Bronchial epithelial cell (primary cell): ENCODE data around the gene PDZD8. TPM values are rescaled to one million over a fixed set of nuclear protein-coding genes. Genes with fewer than 3 reads are reported as not detected.
"Not testable (repeated sequence)": the region's sequence is repeated elsewhere in the genome, so short reads cannot be mapped to it uniquely, and the experiment has no call there.

Experiments used
- DNase-seq: peaks from one replicate; pipeline ENCODE4 v3.0.0-alpha.2; 2010; ENCODE audit warnings: low read depth
- FAIRE-seq: peaks from 2 replicates; lab custom pipeline; 2011; peaks lifted over from hg19 to GRCh38; lab: Jason Lieb, UNC
- H3K27me3 ChIP-seq: 2 replicates; pipeline ENCODE4 v1.5.1; 2011; ENCODE audit warnings: low read length; ENCODE audit not compliant: control insufficient read depth, insufficient read depth
- H3K36me3 ChIP-seq: 2 replicates; pipeline ENCODE4 v1.5.1; 2011; ENCODE audit warnings: low read length; ENCODE audit not compliant: control insufficient read depth, insufficient read depth
- H3K4me3 ChIP-seq: 2 replicates; pipeline ENCODE4 v1.5.1; 2011; ENCODE audit warnings: mild to moderate bottlenecking, low read depth, low read length, control low read depth
- total RNA-seq: library from RNA; depleted of rRNA; stranded (reverse); fragments of >200 nt; gene quantifications from 2 replicates; pipeline ENCODE4 v1.2.1, GENCODE V29; 2014
- TF ChIP-seq, protein P1 (sequence below): IDR thresholded peaks from 2 replicates; pipeline ENCODE4 v1.5.1; 2011; ENCODE audit warnings: mild to moderate bottlenecking, moderate library complexity, low read length, control low read depth, inconsistent platforms; ENCODE audit not compliant: insufficient read depth, severe bottlenecking

PDZD8 gene
- total RNA-seq, 1 donor from 2014 or later, result 20.3 TPM

GRCh38 chr10:117241541-117242462 is 133.4 kb downstream of the PDZD8 start:
- DNase-seq, result no peak
- FAIRE-seq, result no peak
- H3K4me3 ChIP-seq, result no peak overlapping the region
- H3K36me3 ChIP-seq, result no peaks in the 10 kb centered on the region
- TF ChIP-seq, protein P1, sequence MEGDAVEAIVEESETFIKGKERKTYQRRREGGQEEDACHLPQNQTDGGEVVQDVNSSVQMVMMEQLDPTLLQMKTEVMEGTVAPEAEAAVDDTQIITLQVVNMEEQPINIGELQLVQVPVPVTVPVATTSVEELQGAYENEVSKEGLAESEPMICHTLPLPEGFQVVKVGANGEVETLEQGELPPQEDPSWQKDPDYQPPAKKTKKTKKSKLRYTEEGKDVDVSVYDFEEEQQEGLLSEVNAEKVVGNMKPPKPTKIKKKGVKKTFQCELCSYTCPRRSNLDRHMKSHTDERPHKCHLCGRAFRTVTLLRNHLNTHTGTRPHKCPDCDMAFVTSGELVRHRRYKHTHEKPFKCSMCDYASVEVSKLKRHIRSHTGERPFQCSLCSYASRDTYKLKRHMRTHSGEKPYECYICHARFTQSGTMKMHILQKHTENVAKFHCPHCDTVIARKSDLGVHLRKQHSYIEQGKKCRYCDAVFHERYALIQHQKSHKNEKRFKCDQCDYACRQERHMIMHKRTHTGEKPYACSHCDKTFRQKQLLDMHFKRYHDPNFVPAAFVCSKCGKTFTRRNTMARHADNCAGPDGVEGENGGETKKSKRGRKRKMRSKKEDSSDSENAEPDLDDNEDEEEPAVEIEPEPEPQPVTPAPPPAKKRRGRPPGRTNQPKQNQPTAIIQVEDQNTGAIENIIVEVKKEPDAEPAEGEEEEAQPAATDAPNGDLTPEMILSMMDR, result no peak
- H3K27me3 ChIP-seq, result peaks cover 19% of the 10 kb centered on the region

DNA sequence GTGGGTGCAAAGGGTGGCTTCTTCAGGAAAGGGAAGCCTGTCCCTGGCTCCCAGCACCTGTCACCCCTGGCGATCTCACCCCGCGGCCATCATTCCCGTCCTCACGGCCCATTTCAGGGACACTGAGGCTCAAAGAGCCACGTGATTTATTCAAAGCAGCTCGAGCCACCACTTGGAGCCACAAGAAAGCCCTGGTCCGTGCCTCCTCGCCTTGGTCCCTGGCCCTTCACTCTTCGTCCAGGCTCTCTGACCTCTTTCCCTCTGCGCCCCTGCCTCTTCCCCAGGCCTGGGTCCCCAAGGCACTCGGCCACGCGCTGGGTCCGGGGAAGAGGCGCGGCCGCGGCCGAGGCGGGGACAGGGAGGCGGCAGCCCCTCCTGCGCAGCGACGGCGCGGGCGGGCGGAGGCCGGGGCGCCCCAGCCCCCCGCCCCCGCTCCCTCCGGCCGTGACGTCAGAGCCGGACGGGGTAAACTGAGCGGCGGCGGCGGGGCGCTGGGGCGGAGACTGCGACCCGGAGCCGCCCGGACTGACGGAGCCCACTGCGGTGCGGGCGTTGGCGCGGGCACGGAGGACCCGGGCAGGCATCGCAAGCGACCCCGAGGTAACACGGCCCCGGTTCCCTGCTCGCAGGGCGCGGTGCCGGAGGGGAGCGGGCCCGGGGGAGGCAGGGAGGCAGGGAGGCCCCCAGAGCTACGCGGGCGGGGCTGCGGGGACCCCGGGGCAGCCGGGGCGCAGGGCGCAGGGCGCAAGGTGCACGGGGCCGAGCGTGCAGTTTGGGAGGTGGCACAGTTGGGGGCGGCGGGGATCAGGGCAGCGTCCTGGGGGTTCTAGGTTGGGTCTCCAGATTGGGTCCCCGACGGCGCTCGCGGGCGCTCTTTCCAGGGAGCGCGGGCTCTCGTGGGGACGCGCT is 134.4 kb downstream of the PDZD8 start, which contains the start of gene SLC18A2:
TSS of gene SLC18A2 (plus strand) at position 494 of the 909 bp plus-strand sequence. CDS start 580 bp downstream, outside the sequence.
- DNase-seq (no peak), FAIRE-seq (no peak)
- Histone ChIP-seq H3K4me3 (no peak within 1 kb of the TSS), H3K27me3 (peaks cover 21% of the 10 kb centered on the region), H3K36me3 (no peaks in the 10 kb centered on the region)
- TF ChIP-seq, protein P1, result no peak

DNA sequence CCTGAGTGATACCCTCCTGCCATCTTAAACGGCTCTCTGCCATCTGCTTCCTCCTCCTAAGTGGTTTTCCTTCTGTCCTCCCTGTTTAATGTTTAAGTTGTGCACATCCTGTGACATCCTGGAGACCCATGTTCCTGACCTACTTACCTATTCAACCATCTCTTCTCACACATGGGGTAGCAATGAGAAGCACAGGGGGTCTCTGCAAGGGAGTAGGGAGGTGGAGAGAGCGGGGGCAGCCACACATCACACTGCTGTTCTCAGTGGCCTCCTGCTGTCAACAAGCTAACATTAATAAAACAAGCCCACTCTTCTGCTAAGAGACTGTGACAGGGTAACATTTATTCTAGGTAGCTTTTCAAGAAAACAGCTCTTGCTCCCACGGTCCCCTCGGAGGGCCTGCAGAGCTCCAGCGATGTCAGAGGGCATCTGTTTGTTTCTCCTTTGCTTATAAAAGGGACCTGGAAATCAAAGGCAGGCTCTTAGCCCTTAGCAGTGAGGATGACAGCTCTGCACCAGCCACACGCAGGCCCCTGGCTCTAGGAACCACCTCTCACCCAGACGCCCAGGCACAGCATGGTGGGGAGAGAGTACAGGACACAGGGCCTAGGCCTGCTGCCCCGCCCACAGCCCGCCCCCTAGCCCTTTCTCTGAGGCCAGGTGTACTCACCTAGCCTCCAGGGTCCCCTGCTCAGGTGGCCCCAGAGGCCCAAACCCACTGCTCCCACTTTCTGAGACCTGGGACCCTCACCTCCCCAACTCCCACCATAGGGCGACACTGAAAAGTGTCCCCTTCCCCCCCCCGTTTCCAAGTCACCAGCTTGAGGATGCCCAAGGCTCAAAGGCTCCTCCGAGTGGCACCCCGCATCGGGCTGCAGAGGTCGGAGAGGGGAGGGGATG is 135.3 kb downstream of the PDZD8 start:
- peaks cover 21% of the 10 kb centered on the region for H3K27me3 ChIP-seq
- H3K36me3 ChIP-seq, result no peaks in the 10 kb centered on the region
- FAIRE-seq (no peak), DNase-seq (no peak)
- TF ChIP-seq, protein P1, result no peak
- H3K4me3 ChIP-seq, result no peak overlapping the region

DNA sequence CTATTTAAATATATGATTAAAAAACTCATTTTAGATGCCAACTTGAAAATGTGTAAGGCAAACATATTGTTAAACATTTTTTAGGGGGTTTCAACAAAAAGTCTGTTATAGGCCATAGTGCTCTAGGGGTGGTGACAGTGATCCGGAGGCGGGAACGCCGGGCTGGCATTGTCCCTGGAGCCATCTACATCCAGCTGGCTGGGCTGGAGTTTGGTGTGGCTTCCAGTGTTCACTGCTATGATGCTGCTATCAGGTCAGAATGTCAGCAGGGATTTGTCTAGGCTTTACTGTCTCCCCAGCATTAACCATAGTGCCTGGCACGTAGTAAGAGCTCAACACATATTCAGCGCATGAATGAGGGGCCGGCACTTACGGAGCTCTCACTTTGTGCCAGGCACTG is 136.2 kb downstream of the PDZD8 start:
- H3K36me3 ChIP-seq, result no peaks in the 10 kb centered on the region
- H3K4me3 ChIP-seq, result no peak overlapping the region
- FAIRE-seq (no peak), DNase-seq (no peak)
- peaks cover 21% of the 10 kb centered on the region for H3K27me3 ChIP-seq
- TF ChIP-seq, protein P1, result no peak

- Histone ChIP-seq H3K27me3 (peaks cover 20% of the 10 kb centered on the region), H3K36me3 (no peaks in the 10 kb centered on the region), H3K4me3 (no peak overlapping the region)
- TF ChIP-seq, protein P1, result no peak
- no peak for FAIRE-seq
- no peak for DNase-seq
Observed at GRCh38 chr10:117237401-117237991, 137.7 kb downstream of the PDZD8 start.

DNA sequence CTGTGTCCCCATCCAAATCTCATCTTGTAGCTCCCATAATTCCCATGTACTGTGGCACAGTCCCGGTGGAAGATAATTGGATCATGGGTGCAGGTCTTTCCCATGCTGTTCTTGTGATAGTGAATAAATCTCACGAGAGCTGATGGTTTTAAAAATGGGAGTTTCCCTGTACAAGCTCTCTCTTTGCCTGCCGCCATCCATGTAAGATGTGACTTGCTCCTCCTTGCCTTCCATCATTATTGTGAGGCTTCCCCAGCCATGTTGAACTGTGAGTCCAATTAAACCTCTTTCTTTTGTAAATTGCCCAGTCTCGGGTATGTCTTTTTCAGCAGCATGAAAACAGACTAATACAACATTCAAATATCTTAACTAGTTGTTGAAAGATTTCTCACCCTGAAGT is 145.1 kb downstream of the PDZD8 start:
- DNase-seq, FAIRE-seq, H3K4me3 ChIP-seq, H3K36me3 ChIP-seq, H3K27me3 ChIP-seq: not testable (repeated sequence)
